ENCODE results near the gene SSX2IP.

- no peak for TF ChIP-seq CTCF (IDR thresholded peaks at IDR 0.05)
- TF ChIP-seq EP300 (IDR thresholded peaks at IDR 0.05) = no peak
- no peak for TF ChIP-seq POLR2A (IDR thresholded peaks at IDR 0.05)
Measured at GRCh38 chr1:84736944-84737343, 46.7 kb upstream of the SSX2IP start.
